ENCODE results near the gene PHLDA3. TPM values are rescaled to one million over a fixed set of nuclear protein-coding genes. Genes with fewer than 3 reads are reported as not detected.

The PHLDA3 gene
- total RNA-seq, result 1 to 10 TPM in 1 of 2 donors, under 1 TPM in 1; 0.67 to 1.4 TPM
- polyA plus RNA-seq, result 1 to 10 TPM in 1 of 2 donors, under 1 TPM in 1; 0.36 to 2.2 TPM

DNA sequence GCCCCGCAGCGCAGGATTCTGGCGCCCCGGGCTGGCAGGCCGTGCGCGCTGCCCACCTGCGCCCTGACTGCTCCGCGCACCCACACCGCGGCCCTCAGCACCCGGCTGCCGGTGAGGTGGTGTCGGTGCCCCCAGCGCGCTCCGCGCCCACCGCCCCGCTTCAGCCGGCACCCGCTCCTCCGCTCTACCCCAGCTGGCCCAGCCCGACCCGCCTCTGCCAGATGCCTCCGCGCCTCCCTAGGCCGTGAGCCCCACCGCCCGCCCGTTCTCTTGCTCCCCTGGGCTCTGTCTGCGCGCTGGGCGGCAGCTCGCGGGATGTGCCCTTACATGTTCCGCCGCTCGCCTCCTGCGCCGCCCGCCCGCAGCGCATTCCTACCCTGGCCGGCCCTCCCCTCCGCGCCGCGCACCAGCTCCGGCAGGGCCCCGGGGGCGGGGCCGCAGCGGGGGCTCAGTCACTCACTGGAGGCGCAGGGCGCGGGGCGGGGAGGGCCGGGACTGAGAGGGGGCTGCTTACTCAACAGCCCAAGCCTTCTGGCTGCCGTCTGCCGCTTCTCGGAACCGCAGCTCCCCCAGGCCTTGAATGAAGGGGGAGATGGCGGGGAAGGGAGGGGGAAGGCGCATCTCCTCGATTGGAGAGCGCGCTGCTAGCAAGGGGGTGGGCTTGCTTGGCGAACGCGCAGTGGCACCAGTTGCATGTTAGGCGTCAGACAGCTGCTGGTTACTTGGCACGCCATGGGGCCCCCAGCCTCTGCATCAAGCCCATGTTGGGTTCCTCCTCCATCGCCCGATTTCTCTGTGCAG, at the start of gene PHLDA3:
Gene PHLDA3 (minus strand): TSS at position 345 of the 801 bp plus-strand sequence. CDS start 402 bp downstream, outside the sequence.
- no peak within 1 kb of the TSS for H3K9ac ChIP-seq (ENCODE audit: low read depth in 1 of 2, low read length in 2 of 2)
- H3K27me3 ChIP-seq (ENCODE audit: control insufficient read depth in 4 of 4, insufficient read depth in 4 of 4, low read length in 3 of 4), result peaks cover 0 to 7% (median 1%) of the 10 kb centered on the region in 4 donors
- peaks cover 0 to 13% (median 4%) of the 10 kb centered on the region in 4 donors for H3K4me1 ChIP-seq (ENCODE audit: control insufficient read depth in 4 of 4, insufficient read depth in 4 of 4, low read length in 3 of 4)
- no peaks in the 10 kb centered on the region for H3K9me3 ChIP-seq (ENCODE audit: control insufficient read depth in 4 of 4, low read length in 3 of 4)
- peak within 1 kb of the TSS in 2 of 3 donors; percentile 7 to 55 for H3K4me3 ChIP-seq (ENCODE audit: low read depth in 1 of 3, low read length in 3 of 3)
- peak within 1 kb of the TSS; percentile 28 to 54 for H3K27ac ChIP-seq (ENCODE audit: low read depth in 1 of 2, low read length in 2 of 2)
- no peaks in the 10 kb centered on the region for H3K36me3 ChIP-seq (ENCODE audit: control insufficient read depth in 4 of 4, insufficient read depth in 3 of 4, low read depth in 1 of 4, low read length in 3 of 4)
- TF ChIP-seq YY1 (IDR thresholded peaks at IDR 0.05), result no peak
- no peak for TF ChIP-seq HNF4A (conservative IDR thresholded peaks at IDR 0.05)
- no peak for TF ChIP-seq FOXA2 (IDR thresholded peaks at IDR 0.05)
- no peak for TF ChIP-seq GABPA (IDR thresholded peaks at IDR 0.05 in 1 of 2, conservative IDR thresholded peaks at IDR 0.05 in 1 of 2)
- TF ChIP-seq NR2F2 (IDR thresholded peaks at IDR 0.05), result no peak
- TF ChIP-seq RXRA (IDR thresholded peaks at IDR 0.05), result no peak
- TF ChIP-seq SP1 (IDR thresholded peaks at IDR 0.05), result no peak
- no peak for TF ChIP-seq EGR1 (IDR thresholded peaks at IDR 0.05; ENCODE audit: low read depth in 2 of 2)
- no peak for TF ChIP-seq HNF4G (IDR thresholded peaks at IDR 0.05)
- TF ChIP-seq, protein P1, sequence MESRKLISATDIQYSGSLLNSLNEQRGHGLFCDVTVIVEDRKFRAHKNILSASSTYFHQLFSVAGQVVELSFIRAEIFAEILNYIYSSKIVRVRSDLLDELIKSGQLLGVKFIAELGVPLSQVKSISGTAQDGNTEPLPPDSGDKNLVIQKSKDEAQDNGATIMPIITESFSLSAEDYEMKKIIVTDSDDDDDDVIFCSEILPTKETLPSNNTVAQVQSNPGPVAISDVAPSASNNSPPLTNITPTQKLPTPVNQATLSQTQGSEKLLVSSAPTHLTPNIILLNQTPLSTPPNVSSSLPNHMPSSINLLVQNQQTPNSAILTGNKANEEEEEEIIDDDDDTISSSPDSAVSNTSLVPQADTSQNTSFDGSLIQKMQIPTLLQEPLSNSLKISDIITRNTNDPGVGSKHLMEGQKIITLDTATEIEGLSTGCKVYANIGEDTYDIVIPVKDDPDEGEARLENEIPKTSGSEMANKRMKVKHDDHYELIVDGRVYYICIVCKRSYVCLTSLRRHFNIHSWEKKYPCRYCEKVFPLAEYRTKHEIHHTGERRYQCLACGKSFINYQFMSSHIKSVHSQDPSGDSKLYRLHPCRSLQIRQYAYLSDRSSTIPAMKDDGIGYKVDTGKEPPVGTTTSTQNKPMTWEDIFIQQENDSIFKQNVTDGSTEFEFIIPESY (IDR thresholded peaks at IDR 0.05), result no peak
- TF ChIP-seq RAD21 (IDR thresholded peaks at IDR 0.05), result no peak
- TF ChIP-seq, protein P2, sequence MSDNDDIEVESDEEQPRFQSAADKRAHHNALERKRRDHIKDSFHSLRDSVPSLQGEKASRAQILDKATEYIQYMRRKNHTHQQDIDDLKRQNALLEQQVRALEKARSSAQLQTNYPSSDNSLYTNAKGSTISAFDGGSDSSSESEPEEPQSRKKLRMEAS (IDR thresholded peaks at IDR 0.05), result no peak
- TF ChIP-seq, protein P3, sequence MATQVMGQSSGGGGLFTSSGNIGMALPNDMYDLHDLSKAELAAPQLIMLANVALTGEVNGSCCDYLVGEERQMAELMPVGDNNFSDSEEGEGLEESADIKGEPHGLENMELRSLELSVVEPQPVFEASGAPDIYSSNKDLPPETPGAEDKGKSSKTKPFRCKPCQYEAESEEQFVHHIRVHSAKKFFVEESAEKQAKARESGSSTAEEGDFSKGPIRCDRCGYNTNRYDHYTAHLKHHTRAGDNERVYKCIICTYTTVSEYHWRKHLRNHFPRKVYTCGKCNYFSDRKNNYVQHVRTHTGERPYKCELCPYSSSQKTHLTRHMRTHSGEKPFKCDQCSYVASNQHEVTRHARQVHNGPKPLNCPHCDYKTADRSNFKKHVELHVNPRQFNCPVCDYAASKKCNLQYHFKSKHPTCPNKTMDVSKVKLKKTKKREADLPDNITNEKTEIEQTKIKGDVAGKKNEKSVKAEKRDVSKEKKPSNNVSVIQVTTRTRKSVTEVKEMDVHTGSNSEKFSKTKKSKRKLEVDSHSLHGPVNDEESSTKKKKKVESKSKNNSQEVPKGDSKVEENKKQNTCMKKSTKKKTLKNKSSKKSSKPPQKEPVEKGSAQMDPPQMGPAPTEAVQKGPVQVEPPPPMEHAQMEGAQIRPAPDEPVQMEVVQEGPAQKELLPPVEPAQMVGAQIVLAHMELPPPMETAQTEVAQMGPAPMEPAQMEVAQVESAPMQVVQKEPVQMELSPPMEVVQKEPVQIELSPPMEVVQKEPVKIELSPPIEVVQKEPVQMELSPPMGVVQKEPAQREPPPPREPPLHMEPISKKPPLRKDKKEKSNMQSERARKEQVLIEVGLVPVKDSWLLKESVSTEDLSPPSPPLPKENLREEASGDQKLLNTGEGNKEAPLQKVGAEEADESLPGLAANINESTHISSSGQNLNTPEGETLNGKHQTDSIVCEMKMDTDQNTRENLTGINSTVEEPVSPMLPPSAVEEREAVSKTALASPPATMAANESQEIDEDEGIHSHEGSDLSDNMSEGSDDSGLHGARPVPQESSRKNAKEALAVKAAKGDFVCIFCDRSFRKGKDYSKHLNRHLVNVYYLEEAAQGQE (IDR thresholded peaks at IDR 0.05), result no peak
- DNase-seq (ENCODE audit: low spot score), result no peak
- WGBS, result 3% methylated on average over 76 of the region's 76 CpGs

DNA sequence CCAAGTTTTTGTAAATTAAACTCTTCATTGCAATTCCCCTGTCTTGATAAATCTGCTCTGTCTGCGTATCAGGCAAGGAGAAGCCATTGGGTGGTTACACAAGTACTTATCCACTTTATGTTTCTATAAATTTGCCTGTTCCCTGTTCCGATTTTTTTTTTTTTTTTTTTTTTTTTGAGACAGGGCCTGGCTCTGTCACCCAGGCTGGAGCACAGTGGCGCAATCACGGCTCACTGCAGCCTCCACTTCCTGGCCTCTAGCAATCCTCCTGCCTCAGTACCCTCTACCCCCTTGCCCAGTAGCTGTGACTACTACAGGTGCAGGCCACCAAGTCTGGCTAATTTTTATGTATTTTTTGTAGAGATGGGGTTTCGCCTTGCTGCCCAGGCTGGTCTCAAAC, 49.1 kb upstream of the PHLDA3 start:
- WGBS, result 94% methylated on average over 5 of the region's 5 CpGs
- Histone ChIP-seq H3K27me3 (ENCODE audit: control insufficient read depth in 4 of 4, insufficient read depth in 4 of 4, low read length in 3 of 4) (no peaks in the 10 kb centered on the region), H3K4me1 (ENCODE audit: control insufficient read depth in 4 of 4, insufficient read depth in 4 of 4, low read length in 3 of 4) (no peaks in the 10 kb centered on the region), H3K9me3 (ENCODE audit: control insufficient read depth in 4 of 4, low read length in 3 of 4) (no peaks in the 10 kb centered on the region), H3K27ac (ENCODE audit: low read depth in 1 of 2, low read length in 2 of 2) (no peak overlapping the region), H3K36me3 (ENCODE audit: control insufficient read depth in 4 of 4, insufficient read depth in 3 of 4, low read depth in 1 of 4, low read length in 3 of 4) (no peaks in the 10 kb centered on the region), H3K4me3 (ENCODE audit: low read depth in 1 of 3, low read length in 3 of 3) (no peak overlapping the region), H3K9ac (ENCODE audit: low read depth in 1 of 2, low read length in 2 of 2) (no peak overlapping the region)
- no peak for DNase-seq (ENCODE audit: low spot score)
- no peak for TF ChIP-seq HNF4G (IDR thresholded peaks at IDR 0.05)
- TF ChIP-seq JUND (IDR thresholded peaks at IDR 0.05), result no peak
- no peak for TF ChIP-seq EGR1 (IDR thresholded peaks at IDR 0.05; ENCODE audit: low read depth in 2 of 2)
- TF ChIP-seq FOXA2 (IDR thresholded peaks at IDR 0.05), result no peak
- TF ChIP-seq, protein P3 (IDR thresholded peaks at IDR 0.05), result no peak
- TF ChIP-seq, protein P4, sequence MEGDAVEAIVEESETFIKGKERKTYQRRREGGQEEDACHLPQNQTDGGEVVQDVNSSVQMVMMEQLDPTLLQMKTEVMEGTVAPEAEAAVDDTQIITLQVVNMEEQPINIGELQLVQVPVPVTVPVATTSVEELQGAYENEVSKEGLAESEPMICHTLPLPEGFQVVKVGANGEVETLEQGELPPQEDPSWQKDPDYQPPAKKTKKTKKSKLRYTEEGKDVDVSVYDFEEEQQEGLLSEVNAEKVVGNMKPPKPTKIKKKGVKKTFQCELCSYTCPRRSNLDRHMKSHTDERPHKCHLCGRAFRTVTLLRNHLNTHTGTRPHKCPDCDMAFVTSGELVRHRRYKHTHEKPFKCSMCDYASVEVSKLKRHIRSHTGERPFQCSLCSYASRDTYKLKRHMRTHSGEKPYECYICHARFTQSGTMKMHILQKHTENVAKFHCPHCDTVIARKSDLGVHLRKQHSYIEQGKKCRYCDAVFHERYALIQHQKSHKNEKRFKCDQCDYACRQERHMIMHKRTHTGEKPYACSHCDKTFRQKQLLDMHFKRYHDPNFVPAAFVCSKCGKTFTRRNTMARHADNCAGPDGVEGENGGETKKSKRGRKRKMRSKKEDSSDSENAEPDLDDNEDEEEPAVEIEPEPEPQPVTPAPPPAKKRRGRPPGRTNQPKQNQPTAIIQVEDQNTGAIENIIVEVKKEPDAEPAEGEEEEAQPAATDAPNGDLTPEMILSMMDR (IDR thresholded peaks at IDR 0.05; ENCODE audit: low read depth, low read length, missing input control), result no peak
- no peak for TF ChIP-seq NR2F2 (IDR thresholded peaks at IDR 0.05)
- no peak for TF ChIP-seq FOXA1 (IDR thresholded peaks at IDR 0.05)
- TF ChIP-seq, protein P2 (IDR thresholded peaks at IDR 0.05), result no peak
- TF ChIP-seq, protein P5, sequence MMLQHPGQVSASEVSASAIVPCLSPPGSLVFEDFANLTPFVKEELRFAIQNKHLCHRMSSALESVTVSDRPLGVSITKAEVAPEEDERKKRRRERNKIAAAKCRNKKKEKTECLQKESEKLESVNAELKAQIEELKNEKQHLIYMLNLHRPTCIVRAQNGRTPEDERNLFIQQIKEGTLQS (IDR thresholded peaks at IDR 0.05), result no peak
- TF ChIP-seq RXRA (IDR thresholded peaks at IDR 0.05), result no peak
- TF ChIP-seq TAF1 (conservative IDR thresholded peaks at IDR 0.05), result no peak
